HG02970 (cell line): ENCODE measurements around the gene EGLN1.

ENCODE experiments used
- ATAC-seq: cut with Tn5 transposase; IDR thresholded peaks from one replicate; pipeline ENCODE4 v1.9.1; 2021; ENCODE audit warnings: mild to moderate bottlenecking, moderate library complexity, moderate number of reproducible peaks; ENCODE audit not compliant: unreplicated experiment, low FRiP score

The EGLN1 gene

GRCh38 chr1:231401478-231401877 lies 20.6 kb downstream of the EGLN1 start:
- ATAC-seq, result no peak

GRCh38 chr1:231397886-231398671 lies 24.0 kb downstream of the EGLN1 start:
- no peak for ATAC-seq

- no peak for ATAC-seq
These were observed 25.4 kb downstream of the EGLN1 start for GRCh38 chr1:231396643-231397042.

- ATAC-seq, result no peak
These were observed 26.1 kb downstream of the EGLN1 start for GRCh38 chr1:231395998-231396390.

- no peak for ATAC-seq
These were observed 26.8 kb downstream of the EGLN1 start for GRCh38 chr1:231395076-231395997.

GRCh38 chr1:231393668-231394067 lies 28.4 kb downstream of the EGLN1 start:
- no peak for ATAC-seq

- ATAC-seq, result no peak
These were observed 29.5 kb downstream of the EGLN1 start for GRCh38 chr1:231392389-231393131.

- no peak for ATAC-seq
These were observed 32.0 kb downstream of the EGLN1 start for GRCh38 chr1:231390071-231390470.

- no peak for ATAC-seq
These were observed 34.1 kb downstream of the EGLN1 start for GRCh38 chr1:231387770-231388669.

GRCh38 chr1:231386466-231386865 lies 35.6 kb downstream of the EGLN1 start:
- ATAC-seq, result no peak

- ATAC-seq, result no peak
These were observed 36.7 kb downstream of the EGLN1 start for GRCh38 chr1:231385416-231385748.

- no peak for ATAC-seq
These were observed 37.2 kb downstream of the EGLN1 start for GRCh38 chr1:231384696-231385415.

GRCh38 chr1:231383159-231383860 lies 38.8 kb downstream of the EGLN1 start:
- ATAC-seq, result no peak

- ATAC-seq, result no peak
These were observed 39.7 kb downstream of the EGLN1 start for GRCh38 chr1:231382426-231382825.

GRCh38 chr1:231381729-231382128 lies 40.4 kb downstream of the EGLN1 start:
- no peak for ATAC-seq

GRCh38 chr1:231376875-231377549 lies 45.1 kb downstream of the EGLN1 start:
- ATAC-seq, result no peak

GRCh38 chr1:231376101-231376500 lies 46.0 kb downstream of the EGLN1 start:
- ATAC-seq, result no peak

GRCh38 chr1:231374394-231374793 lies 47.7 kb downstream of the EGLN1 start:
- no peak for ATAC-seq
